HCT116 (cell line): ENCODE results near the gene S100A7.

Source experiments
- CTCF ChIP-seq, 3 experiments: fragments of 200-600 bp in 1 of 3; sonication (generic) in 1 of 3; IDR thresholded peaks in 2 of 3; conservative IDR thresholded peaks in 1 of 3; 2 replicates each; pipeline ENCODE4 v1.5.1; 2012 to 2017; ENCODE audit warnings: low read depth in 2 of 3, low read length in 2 of 3, antibody characterized with exemption in 1 of 3, borderline replicate concordance in 1 of 3, control low read depth in 1 of 3, mild to moderate bottlenecking in 1 of 3, mixed read lengths in 1 of 3, mixed run types in 1 of 3, moderate library complexity in 1 of 3; ENCODE audit not compliant: insufficient read depth in 1 of 3
- ELF1 ChIP-seq: IDR thresholded peaks from 2 replicates; pipeline ENCODE4 v1.6.1; 2012; ENCODE audit warnings: low read depth, borderline replicate concordance
- POLR2A ChIP-seq: IDR thresholded peaks from 2 replicates; pipeline ENCODE4 v1.7.0; 2011; ENCODE audit warnings: borderline replicate concordance; ENCODE audit not compliant: insufficient read depth, insufficient read length; ENCODE audit errors: extremely low read depth
- POLR2AphosphoS5 ChIP-seq: IDR thresholded peaks from 2 replicates; pipeline ENCODE4 v1.6.1; 2011; ENCODE audit warnings: mild to moderate bottlenecking, low read depth, low read length, moderate library complexity
- RAD21 ChIP-seq: IDR thresholded peaks from 2 replicates; pipeline ENCODE4 v1.6.1; 2012; ENCODE audit warnings: low read depth, mild to moderate bottlenecking
- YY1 ChIP-seq: IDR thresholded peaks from 2 replicates; pipeline ENCODE4 v1.6.1; 2011; ENCODE audit warnings: low read length, low read depth, moderate library complexity, mild to moderate bottlenecking; ENCODE audit not compliant: insufficient replicate concordance; ENCODE audit errors: extremely low read depth
- ZFX ChIP-seq: fragments of 450-650 bp; IDR thresholded peaks from 2 replicates; pipeline ENCODE4 v1.6.1; 2017

- no peak for TF ChIP-seq POLR2AphosphoS5
- no peak for TF ChIP-seq RAD21
- TF ChIP-seq POLR2A: no peak
- TF ChIP-seq YY1: no peak
- no peak for TF ChIP-seq ELF1
- TF ChIP-seq CTCF (IDR thresholded peaks at IDR 0.05 in 2 of 3, conservative IDR thresholded peaks at IDR 0.05 in 1 of 3; ENCODE audit: borderline replicate concordance in 1 of 3, insufficient read depth in 1 of 3, low read depth in 2 of 3, low read length in 2 of 3): no peak
- TF ChIP-seq ZFX: no peak
These were observed 6.5 kb upstream of the S100A7 start for GRCh38 chr1:153466908-153467307.
